ENCODE results near the gene PLCB4.
A peak's percentile ranks its signal among the peaks of the same experiment; 100 is the strongest.

PLCB4 gene

DNA sequence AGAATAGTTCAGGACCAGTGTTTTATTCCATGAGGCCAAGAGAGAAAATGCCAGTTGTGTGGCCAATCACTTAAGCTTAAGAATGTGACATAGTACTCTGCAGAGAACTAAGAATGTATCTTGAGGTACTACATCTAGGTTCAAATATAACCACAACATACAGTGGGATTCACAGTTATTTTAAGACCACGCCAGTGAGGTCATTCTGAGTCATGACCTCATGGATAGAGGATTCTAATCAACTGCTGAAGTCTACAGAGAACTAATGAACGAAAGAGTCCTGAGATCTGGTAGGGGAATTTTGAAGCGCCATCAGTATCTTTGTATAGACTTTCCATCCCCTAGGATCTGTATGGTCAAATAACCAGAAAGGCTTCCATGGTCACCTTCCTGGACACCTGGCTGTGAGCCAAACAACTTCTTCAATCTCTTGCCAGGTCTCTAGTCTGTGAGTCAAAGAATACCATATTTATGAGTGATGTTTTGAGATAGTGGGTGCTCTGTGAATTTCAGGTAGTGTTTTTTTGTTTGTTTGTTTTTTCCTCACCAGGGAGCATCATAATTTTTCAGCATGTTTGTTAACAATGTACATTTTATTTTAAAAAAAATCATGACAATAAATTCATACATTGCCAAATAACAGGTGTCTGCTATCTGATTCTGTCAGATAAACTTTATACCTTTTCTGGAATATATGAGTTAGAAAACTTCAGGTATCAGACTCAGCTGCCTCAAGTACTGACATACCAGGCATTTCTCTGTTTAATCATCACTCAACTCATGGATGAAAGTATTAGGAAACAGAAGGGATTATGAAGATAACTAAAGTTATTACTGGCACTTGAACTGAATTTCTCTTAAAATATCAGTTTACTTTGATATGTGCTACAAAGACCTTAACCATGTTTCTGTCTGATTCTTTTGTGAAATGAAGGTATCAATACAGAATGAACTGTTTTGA, 217.9 kb downstream of the PLCB4 start:
- Histone ChIP-seq H3K27me3 (ENCODE audit: low read depth) (no peaks in the 10 kb centered on the region), H3K4me3 (no peak overlapping the region), H3K9me3 (no peaks in the 10 kb centered on the region), H3K4me1 (no peaks in the 10 kb centered on the region), H3K36me3 (replicated peaks) (no peaks in the 10 kb centered on the region)
- in situ Hi-C loops (cut with MboI; ENCODE audit: low sequenced_read_pairs) = no loop called here
- DNase-seq (ENCODE audit: low spot score in 2 of 2) = no peak

DNA sequence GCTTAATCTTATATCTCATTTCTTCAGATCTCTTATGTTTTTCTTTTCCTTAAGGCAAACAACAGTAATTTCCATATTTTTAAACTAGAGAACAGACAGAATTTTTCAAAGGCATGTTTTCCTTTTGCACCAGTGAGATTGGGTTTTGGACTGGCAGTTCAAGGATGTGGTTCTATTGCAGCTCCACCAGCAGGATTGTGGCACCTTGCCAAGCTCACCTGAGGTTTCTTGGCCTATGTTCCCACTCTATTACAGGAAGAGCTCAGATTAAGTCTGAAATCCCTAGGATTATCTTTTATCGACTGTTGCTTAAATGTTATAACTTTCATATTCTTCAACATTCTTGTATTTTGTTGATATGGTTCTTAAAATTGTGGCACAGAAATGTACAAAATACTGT, 218.9 kb downstream of the PLCB4 start:
- Histone ChIP-seq H3K4me1 (no peaks in the 10 kb centered on the region), H3K36me3 (replicated peaks) (no peaks in the 10 kb centered on the region), H3K9me3 (no peaks in the 10 kb centered on the region), H3K27me3 (ENCODE audit: low read depth) (no peaks in the 10 kb centered on the region), H3K4me3 (no peak overlapping the region)
- in situ Hi-C loops (cut with MboI; ENCODE audit: low sequenced_read_pairs) = no loop called here
- DNase-seq (ENCODE audit: low spot score in 2 of 2) = no peak

DNA sequence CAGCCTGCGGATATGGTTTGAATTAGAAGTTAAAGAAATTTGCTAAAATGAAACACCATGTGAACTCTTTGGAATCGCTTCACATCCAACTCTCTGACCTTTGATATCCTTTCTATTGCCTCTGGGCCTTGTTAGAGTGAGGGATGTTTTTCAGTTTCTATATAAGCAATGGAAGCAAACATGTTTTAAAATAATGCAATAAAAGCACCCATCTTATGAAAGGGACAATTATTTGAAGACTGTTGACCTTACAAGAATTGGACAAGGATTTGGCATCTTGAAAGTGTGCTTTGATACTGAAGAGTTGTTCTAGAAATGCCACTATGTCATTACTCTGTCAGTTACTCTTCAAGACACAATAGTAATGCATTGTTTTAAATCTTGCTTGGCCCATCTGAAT, 221.4 kb downstream of the PLCB4 start:
- in situ Hi-C loops (cut with MboI; ENCODE audit: low sequenced_read_pairs) = no loop called here
- Histone ChIP-seq H3K4me1 (peaks cover 5% of the 10 kb centered on the region; the same call in 1 of the 2 replicates), H3K27me3 (ENCODE audit: low read depth) (no peaks in the 10 kb centered on the region), H3K4me3 (no peak overlapping the region), H3K36me3 (replicated peaks) (no peaks in the 10 kb centered on the region), H3K9me3 (no peaks in the 10 kb centered on the region)
- no peak for DNase-seq (ENCODE audit: low spot score in 2 of 2)

DNA sequence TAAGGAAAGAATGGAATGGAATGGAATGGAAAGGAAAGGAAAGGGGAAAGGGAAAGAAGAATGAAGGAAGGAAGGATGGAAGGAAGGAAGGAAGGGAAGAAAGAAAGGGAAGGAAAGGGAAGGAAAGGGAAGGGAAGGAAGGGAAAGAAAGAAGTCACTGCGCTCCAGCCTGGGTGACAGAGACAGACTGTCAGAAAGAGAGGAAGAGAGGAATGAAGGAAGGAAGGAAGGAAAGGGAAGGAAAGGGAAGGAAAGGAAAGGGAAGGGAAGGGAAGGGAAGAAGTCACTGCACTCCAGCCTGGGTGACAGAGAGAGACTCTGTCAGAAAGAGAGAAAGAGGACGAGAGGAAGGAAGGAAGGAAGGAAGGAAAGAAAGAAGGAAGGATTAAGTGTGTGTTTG, 224.3 kb downstream of the PLCB4 start:
- Histone ChIP-seq H3K36me3 (replicated peaks) (no peaks in the 10 kb centered on the region), H3K4me3 (no peak overlapping the region), H3K4me1 (peaks cover 7% of the 10 kb centered on the region; the same call in 1 of the 2 replicates), H3K27me3 (ENCODE audit: low read depth) (no peaks in the 10 kb centered on the region), H3K9me3 (no peaks in the 10 kb centered on the region)
- no peak for DNase-seq (ENCODE audit: low spot score in 2 of 2)
- in situ Hi-C loops (cut with MboI; ENCODE audit: low sequenced_read_pairs) = no loop called here

DNA sequence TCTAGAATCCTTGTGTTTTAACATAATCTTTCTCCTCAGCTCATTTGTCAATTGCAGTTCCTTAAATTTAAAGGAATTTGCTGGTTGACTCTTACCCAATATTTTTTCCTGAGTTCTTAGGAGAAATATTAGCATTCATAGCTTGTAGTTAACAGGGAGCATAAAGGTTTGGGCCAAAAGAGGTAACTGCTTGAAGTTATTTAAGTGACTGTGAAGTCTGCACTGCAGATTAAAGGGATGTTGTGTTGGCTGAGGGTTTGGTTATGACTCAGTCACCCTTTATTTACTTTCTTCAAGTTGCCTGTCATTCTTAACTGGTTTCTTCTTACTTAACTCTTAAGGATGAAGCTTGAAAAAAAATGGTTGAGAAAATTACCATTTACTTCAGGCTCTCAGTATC, 225.2 kb downstream of the PLCB4 start:
- Histone ChIP-seq H3K36me3 (replicated peaks) (no peaks in the 10 kb centered on the region), H3K27me3 (ENCODE audit: low read depth) (no peaks in the 10 kb centered on the region), H3K4me3 (no peak overlapping the region), H3K4me1 (peaks cover 7% of the 10 kb centered on the region; the same call in 1 of the 2 replicates), H3K9me3 (no peaks in the 10 kb centered on the region)
- DNase-seq (ENCODE audit: low spot score in 2 of 2) = no peak
- in situ Hi-C loops (cut with MboI; ENCODE audit: low sequenced_read_pairs) = no loop called here

DNA sequence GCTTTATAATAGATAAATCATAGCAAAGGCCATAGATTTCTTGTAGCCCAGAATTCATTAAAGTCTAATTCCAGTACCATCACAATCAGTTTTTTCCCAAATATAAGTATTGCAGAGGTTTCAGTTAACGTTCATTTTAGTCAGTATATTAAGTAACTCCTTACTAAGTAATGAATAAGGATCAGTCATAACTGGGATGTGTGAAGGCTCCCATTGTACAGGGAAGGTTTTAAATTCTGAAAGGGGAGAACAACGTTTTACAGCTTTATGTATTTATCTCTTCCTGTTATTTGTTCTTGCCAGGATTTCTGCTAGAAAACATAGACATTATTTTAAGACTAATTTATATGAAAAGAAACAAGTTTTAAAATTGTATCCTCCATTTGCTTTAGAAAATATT, 230.0 kb downstream of the PLCB4 start:
- Histone ChIP-seq H3K4me1 (peaks cover 17% of the 10 kb centered on the region), H3K9me3 (no peaks in the 10 kb centered on the region), H3K4me3 (no peak overlapping the region), H3K27me3 (ENCODE audit: low read depth) (no peaks in the 10 kb centered on the region), H3K36me3 (replicated peaks) (no peaks in the 10 kb centered on the region)
- in situ Hi-C loops (cut with MboI; ENCODE audit: low sequenced_read_pairs) = no loop called here
- no peak for DNase-seq (ENCODE audit: low spot score in 2 of 2)

DNA sequence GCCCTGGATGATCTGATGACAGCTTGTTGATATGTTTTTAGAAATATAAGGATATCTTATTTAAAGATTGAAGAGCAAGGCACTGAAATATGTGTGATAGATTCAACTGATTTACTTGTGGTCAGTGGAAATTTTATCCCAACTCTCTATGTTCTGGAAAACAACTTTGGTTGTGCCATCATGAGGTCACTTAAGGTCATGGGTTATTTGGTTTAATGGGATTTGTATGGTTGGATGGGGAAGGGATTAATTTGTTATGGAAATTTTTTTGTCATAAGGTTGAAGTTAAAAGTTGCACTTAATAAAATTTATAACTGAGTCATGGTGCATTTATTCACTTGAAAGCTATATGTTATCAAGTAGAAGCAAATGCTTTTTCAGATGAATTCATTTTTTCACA, 231.2 kb downstream of the PLCB4 start:
- Histone ChIP-seq H3K9me3 (no peaks in the 10 kb centered on the region), H3K4me3 (no peak overlapping the region), H3K36me3 (replicated peaks) (no peaks in the 10 kb centered on the region), H3K4me1 (peaks cover 14% of the 10 kb centered on the region), H3K27me3 (ENCODE audit: low read depth) (no peaks in the 10 kb centered on the region)
- in situ Hi-C loops (cut with MboI; ENCODE audit: low sequenced_read_pairs) = no loop called here
- DNase-seq (ENCODE audit: low spot score in 2 of 2) = no peak

DNA sequence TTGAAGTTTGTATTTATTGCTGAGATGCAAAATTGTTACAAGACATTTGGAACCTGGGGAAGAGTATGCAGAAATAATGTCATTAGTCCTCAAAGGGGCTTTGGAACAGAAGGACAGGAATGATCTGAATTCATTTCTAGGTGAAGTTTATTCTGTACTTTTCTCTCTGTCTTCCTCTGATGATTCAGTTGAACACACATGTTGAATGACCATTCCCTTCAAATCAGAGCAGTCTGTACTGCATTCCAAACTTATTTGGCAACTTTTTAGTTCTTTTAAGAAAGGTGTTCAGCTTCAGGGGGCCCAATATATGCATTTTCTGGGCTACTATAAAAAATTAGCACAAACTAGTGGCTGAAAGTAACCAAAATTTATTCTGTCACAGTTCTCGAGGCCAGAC, 231.6 kb downstream of the PLCB4 start:
- in situ Hi-C loops (cut with MboI; ENCODE audit: low sequenced_read_pairs) = no loop called here
- Histone ChIP-seq H3K4me1 (peaks cover 10% of the 10 kb centered on the region), H3K4me3 (no peak overlapping the region), H3K27me3 (ENCODE audit: low read depth) (no peaks in the 10 kb centered on the region), H3K9me3 (no peaks in the 10 kb centered on the region), H3K36me3 (replicated peaks) (no peaks in the 10 kb centered on the region)
- DNase-seq (ENCODE audit: low spot score in 2 of 2) = no peak

DNA sequence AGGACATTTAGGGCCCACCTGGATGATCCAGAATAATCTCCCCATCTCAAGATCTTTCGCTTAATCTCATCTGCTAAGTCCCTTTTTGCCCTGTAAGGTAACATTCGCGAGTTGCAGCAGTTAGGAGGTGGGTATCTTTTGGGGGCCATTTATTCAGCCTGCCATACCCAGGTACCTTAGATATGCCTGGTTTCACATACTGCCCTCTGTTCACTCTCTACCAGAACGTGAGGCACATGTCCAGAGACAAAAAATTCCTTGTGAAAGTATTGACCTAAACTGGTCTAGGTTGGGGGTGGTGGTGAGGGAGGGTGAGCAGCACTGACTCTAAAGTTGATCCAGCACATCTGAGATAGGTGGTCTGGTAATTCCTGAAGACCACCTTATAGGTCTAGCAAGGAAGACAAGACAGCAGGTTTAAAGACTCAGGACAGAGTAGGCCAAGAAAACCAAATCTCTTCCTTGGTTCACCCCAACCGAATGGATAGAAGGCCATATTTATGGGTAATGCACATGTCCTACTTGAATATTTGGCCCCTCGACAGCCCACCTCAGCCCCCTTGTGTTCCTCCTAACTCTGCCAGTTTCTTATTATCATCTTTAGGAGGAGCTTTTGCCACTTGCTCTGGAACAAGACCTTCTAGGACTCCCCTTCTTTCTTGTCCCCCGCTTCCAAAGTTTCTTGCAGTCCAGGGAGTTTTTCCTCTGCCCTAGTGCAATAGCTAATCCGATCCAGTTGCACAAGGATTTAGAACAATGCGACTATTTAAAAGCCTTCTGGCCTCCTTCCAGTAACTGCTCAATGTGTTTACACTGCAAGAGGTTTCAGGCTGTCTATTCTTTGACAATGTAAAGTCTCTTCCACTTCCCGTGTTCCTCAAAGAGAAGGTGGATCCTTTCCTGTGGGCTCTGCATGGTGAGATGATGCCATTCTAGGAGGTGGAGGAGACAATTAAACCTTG, 232.5 kb downstream of the PLCB4 start:
- DNase-seq (ENCODE audit: low spot score in 2 of 2) = peak; percentile 46 to 79
- Histone ChIP-seq H3K9me3 (no peaks in the 10 kb centered on the region), H3K36me3 (replicated peaks) (no peaks in the 10 kb centered on the region), H3K4me3 (no peak overlapping the region), H3K27me3 (ENCODE audit: low read depth) (no peaks in the 10 kb centered on the region), H3K4me1 (peaks cover 10% of the 10 kb centered on the region)
- in situ Hi-C loops (cut with MboI; ENCODE audit: low sequenced_read_pairs) = no loop called here

DNA sequence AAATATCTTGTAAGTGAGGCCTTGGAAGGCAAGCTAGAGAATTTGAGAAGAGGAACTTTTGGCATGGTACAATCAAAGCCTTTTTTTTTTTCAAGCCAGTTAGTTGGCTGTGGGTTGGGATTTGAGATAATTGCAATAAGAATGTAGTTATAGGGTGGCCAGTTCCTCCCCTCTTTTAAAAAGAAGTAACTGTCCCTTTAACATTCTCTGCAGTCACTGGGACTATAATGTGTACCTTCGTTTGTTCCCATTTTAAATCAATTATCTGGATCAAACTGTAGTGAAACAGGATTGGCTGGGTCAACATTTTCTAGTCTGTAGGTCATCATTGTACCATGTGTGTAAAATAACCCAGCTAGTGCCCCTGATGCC, 233.2 kb downstream of the PLCB4 start:
- no peaks in the 10 kb centered on the region for H3K27me3 ChIP-seq (ENCODE audit: low read depth)
- H3K36me3 ChIP-seq (replicated peaks) = no peaks in the 10 kb centered on the region
- in situ Hi-C loops (cut with MboI; ENCODE audit: low sequenced_read_pairs) = no loop called here
- H3K9me3 ChIP-seq = no peaks in the 10 kb centered on the region
- no peak overlapping the region for H3K4me3 ChIP-seq
- peaks cover 10% of the 10 kb centered on the region for H3K4me1 ChIP-seq
- DNase-seq (ENCODE audit: low spot score in 2 of 2) = no peak

DNA sequence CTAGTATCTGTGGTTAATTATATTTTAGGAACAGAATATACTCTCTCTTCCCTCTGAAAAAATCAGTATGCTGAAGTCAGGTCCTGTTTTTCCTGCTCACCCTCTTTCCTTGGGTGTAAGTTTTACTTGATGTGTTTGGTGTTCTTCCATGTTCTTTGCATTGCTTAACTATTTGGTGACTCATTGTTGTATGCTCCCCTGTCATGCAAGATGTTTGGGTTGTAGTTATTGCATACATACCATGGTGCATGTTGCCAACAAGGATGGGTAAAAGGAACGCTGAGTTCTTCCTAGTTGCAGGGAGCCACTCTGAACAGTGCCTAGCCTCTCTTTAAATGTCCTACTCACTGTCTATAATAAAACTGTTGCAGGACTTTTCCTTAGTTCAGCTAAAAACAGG, 237.6 kb downstream of the PLCB4 start:
- no peaks in the 10 kb centered on the region for H3K36me3 ChIP-seq (replicated peaks)
- no peak overlapping the region for H3K4me3 ChIP-seq
- no peaks in the 10 kb centered on the region for H3K9me3 ChIP-seq
- H3K27me3 ChIP-seq (ENCODE audit: low read depth) = no peaks in the 10 kb centered on the region
- no peak for DNase-seq (ENCODE audit: low spot score in 2 of 2)
- H3K4me1 ChIP-seq = peaks cover 8% of the 10 kb centered on the region
- in situ Hi-C loops (cut with MboI; ENCODE audit: low sequenced_read_pairs) = no loop called here

DNA sequence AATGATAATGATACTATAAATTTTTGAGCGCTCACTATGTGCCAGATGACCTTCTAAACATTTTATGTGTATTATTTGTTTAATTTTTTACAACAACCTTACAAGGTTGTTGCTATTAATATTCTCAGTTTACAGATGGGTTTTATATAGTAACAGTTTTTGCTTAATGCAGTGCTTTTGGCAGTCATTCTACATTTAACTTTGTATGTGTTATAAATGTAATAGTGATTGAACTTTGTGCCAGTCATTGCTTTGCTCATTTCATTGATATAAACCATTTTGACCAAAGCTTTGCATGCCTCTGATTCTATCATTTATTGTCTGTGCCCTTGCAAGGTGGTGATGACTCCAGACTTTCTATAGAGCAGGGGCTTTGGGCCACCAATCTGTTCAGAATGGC, 239.2 kb downstream of the PLCB4 start:
- no peaks in the 10 kb centered on the region for H3K9me3 ChIP-seq
- H3K36me3 ChIP-seq (replicated peaks) = no peaks in the 10 kb centered on the region
- no peaks in the 10 kb centered on the region for H3K27me3 ChIP-seq (ENCODE audit: low read depth)
- in situ Hi-C loops (cut with MboI; ENCODE audit: low sequenced_read_pairs) = no loop called here
- no peak for DNase-seq (ENCODE audit: low spot score in 2 of 2)
- H3K4me1 ChIP-seq = no peaks in the 10 kb centered on the region; the same call in 1 of the 2 replicates
- H3K4me3 ChIP-seq = no peak overlapping the region

DNA sequence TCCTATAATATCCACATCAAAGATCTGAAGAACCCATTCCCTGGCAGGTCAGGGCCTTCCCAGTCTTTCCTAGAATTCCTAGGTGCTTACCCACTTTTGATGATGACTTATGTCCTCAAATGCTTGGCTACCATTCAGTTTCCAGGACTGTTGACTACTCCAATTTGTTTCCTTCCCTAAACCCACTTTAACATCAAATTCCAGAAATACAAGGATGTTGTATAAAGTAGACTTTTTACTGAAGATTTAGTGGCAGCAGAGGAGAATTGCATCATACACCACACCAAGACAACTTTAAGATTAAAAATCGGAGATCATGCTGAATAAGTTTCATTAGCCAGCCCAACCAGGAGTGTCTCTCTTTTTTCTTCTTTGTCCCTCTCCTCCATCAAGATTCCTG, 242.2 kb downstream of the PLCB4 start:
- H3K27me3 ChIP-seq (ENCODE audit: low read depth) = no peaks in the 10 kb centered on the region
- no peaks in the 10 kb centered on the region for H3K9me3 ChIP-seq
- in situ Hi-C loops (cut with MboI; ENCODE audit: low sequenced_read_pairs) = no loop called here
- no peak overlapping the region for H3K4me3 ChIP-seq
- no peak for DNase-seq (ENCODE audit: low spot score in 2 of 2)
- no peaks in the 10 kb centered on the region for H3K36me3 ChIP-seq (replicated peaks)
- no peaks in the 10 kb centered on the region; the same call in 1 of the 2 replicates for H3K4me1 ChIP-seq
